IPS-18c (cell line): ENCODE data around the gene SPEM2.

Source experiments
- H3K4me3 ChIP-seq: 2 replicates; pipeline ENCODE4 v1.7.0; 2013; ENCODE audit warnings: low read depth, mild to moderate bottlenecking, low read length, moderate library complexity; ENCODE audit not compliant: insufficient read depth
- H3K9me3 ChIP-seq: one replicate; pipeline ENCODE4 v1.6.1; 2013; ENCODE audit warnings: mild to moderate bottlenecking, low read length, moderate library complexity; ENCODE audit not compliant: control insufficient read depth, insufficient read depth

The SPEM2 gene

GRCh38 chr17:7425316-7425715 is at the start of gene SPEM2:
TSS of gene SPEM2 (plus strand) at chr17:7425616. CDS start at chr17:7425689, 73 bp downstream.
- H3K4me3 ChIP-seq = no peak within 1 kb of the TSS
- H3K9me3 ChIP-seq = no peaks in the 10 kb centered on the region

GRCh38 chr17:7379134-7379533 is 46.3 kb upstream of the SPEM2 start:
- peaks cover 4% of the 10 kb centered on the region for H3K9me3 ChIP-seq
- no peak overlapping the region for H3K4me3 ChIP-seq

GRCh38 chr17:7380321-7380720 is 45.1 kb upstream of the SPEM2 start:
- Histone ChIP-seq H3K9me3 (peaks cover 5% of the 10 kb centered on the region), H3K4me3 (peak overlapping the region; percentile 65; the same call in 1 of the 2 replicates)

GRCh38 chr17:7380855-7381683 is 44.3 kb upstream of the SPEM2 start, which contains the start of gene TNK1:
TSS of gene TNK1 (plus strand) at chr17:7381089. CDS start at chr17:7382927, 1,838 bp downstream.
- H3K9me3 ChIP-seq = peaks cover 5% of the 10 kb centered on the region
- H3K4me3 ChIP-seq = peak within 1 kb of the TSS; percentile 65

- no peak overlapping the region for H3K4me3 ChIP-seq
- peaks cover 5% of the 10 kb centered on the region for H3K9me3 ChIP-seq
Measured at GRCh38 chr17:7382901-7383300, 42.5 kb upstream of the SPEM2 start.

GRCh38 chr17:7383371-7383741 is 42.1 kb upstream of the SPEM2 start:
- peak overlapping the region; percentile 55; the same call in 1 of the 2 replicates for H3K4me3 ChIP-seq
- H3K9me3 ChIP-seq = peaks cover 5% of the 10 kb centered on the region

- peaks cover 5% of the 10 kb centered on the region for H3K9me3 ChIP-seq
- H3K4me3 ChIP-seq = peak overlapping the region; percentile 55
Measured at GRCh38 chr17:7383742-7384488, 41.5 kb upstream of the SPEM2 start.

- peaks cover 4% of the 10 kb centered on the region for H3K9me3 ChIP-seq
- peak overlapping the region; percentile 55 for H3K4me3 ChIP-seq
Measured at GRCh38 chr17:7384489-7385081, 40.8 kb upstream of the SPEM2 start.

GRCh38 chr17:7388856-7389255 is 36.6 kb upstream of the SPEM2 start:
- no peak overlapping the region for H3K4me3 ChIP-seq
- H3K9me3 ChIP-seq = peaks cover 2% of the 10 kb centered on the region

- no peaks in the 10 kb centered on the region for H3K9me3 ChIP-seq
- H3K4me3 ChIP-seq = no peak overlapping the region
Measured at GRCh38 chr17:7389924-7390910, 35.2 kb upstream of the SPEM2 start.

GRCh38 chr17:7391307-7391706 is 34.1 kb upstream of the SPEM2 start:
- Histone ChIP-seq H3K9me3 (no peaks in the 10 kb centered on the region), H3K4me3 (no peak overlapping the region)

GRCh38 chr17:7392696-7393612 is 32.5 kb upstream of the SPEM2 start:
- Histone ChIP-seq H3K4me3 (peak overlapping the region; percentile 84; the same call in 1 of the 2 replicates), H3K9me3 (no peaks in the 10 kb centered on the region)

- peak overlapping the region; percentile 84 for H3K4me3 ChIP-seq
Measured at GRCh38 chr17:7393613-7394451, 31.6 kb upstream of the SPEM2 start.

GRCh38 chr17:7394452-7395191 is 30.8 kb upstream of the SPEM2 start, which contains the start of gene PLSCR3:
TSS of gene PLSCR3 (minus strand) at chr17:7394525. CDS start at chr17:7394110, 415 bp downstream.
- Histone ChIP-seq H3K9me3 (no peaks in the 10 kb centered on the region), H3K4me3 (peak within 1 kb of the TSS; percentile 84)

More at GRCh38 chr17:7393613-7394451, 31.6 kb upstream of the SPEM2 start:
- no peaks in the 10 kb centered on the region for H3K9me3 ChIP-seq
